GM12875 (cell line): ENCODE measurements around the gene CCNY.

Experiments
- H3K4me3 ChIP-seq: one replicate; pipeline ENCODE4 v1.5.1; 2011; ENCODE audit warnings: low read depth, low read length, control low read depth
- TF ChIP-seq, protein P1 (sequence below): IDR thresholded peaks from 2 replicates; pipeline ENCODE4 v1.5.1; 2011; ENCODE audit warnings: low read depth, mild to moderate bottlenecking, control low read depth, inconsistent platforms, low read length, moderate library complexity, borderline replicate concordance; ENCODE audit not compliant: insufficient read depth

The CCNY gene

DNA sequence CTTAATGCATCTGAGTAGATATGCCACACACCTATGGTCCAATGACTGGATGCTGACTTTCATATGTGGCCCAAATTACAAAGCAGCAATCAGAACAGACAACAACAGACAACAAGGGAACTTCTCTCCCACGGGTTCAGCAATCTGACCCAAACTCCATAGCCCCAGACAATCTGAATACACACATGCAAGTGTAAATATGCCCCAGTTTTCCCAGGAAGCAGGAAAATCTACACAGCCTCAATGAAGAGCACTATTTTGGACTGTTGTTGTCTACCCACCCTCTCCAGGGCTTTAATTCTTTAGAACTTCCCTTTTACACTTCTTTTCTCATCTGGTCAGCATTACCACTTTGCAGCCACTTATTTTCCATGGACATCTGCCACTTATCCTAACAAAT, 2.0 kb upstream of the CCNY start:
- no peak overlapping the region for H3K4me3 ChIP-seq
- TF ChIP-seq, protein P1, sequence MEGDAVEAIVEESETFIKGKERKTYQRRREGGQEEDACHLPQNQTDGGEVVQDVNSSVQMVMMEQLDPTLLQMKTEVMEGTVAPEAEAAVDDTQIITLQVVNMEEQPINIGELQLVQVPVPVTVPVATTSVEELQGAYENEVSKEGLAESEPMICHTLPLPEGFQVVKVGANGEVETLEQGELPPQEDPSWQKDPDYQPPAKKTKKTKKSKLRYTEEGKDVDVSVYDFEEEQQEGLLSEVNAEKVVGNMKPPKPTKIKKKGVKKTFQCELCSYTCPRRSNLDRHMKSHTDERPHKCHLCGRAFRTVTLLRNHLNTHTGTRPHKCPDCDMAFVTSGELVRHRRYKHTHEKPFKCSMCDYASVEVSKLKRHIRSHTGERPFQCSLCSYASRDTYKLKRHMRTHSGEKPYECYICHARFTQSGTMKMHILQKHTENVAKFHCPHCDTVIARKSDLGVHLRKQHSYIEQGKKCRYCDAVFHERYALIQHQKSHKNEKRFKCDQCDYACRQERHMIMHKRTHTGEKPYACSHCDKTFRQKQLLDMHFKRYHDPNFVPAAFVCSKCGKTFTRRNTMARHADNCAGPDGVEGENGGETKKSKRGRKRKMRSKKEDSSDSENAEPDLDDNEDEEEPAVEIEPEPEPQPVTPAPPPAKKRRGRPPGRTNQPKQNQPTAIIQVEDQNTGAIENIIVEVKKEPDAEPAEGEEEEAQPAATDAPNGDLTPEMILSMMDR, result no peak

DNA sequence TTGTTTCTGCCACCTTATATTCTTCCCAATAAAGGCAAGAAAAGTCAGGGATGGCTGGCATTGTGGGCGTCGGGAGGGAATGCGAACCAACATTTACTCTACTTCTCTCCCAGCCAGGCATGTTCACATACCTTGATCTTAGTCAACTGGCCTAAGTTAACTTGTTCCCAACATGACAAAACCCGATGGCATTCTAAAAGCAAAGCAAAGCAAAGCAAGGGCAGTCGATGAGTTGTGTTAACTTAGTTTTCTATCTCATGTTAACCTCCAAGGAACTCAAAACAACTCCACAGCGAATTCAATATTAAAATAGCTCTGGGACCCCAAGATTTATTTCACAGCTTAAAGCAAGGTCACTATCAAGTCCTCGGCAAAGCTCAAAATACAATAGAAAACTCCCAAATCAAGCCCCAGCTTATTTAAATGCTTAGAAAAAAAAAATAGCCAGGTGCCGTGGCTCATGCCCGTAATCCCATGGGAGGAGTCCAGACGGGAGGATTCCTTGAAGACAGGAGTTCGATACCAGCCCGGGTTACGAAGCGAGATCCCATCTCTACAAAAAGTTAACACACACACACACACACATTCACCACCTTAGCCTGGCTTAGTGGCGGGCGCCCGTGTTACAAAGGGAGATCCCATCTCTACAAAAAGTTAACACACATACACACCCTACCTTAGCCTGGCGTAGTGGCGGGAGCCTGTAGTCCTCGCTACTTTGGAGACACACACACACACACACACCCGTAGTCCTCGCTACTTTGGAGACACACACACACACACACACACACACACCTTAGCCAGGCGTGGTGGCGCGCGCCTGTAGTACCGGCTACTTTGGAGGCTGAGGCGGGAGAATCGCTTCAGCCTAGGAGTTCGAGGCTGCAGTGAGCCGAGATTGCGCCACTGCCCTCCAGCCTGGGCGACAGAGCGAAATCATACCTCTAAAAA, 901 bp upstream of the CCNY start:
- TF ChIP-seq, protein P1, result no peak
- H3K4me3 ChIP-seq, result peak overlapping the region; percentile 92

DNA sequence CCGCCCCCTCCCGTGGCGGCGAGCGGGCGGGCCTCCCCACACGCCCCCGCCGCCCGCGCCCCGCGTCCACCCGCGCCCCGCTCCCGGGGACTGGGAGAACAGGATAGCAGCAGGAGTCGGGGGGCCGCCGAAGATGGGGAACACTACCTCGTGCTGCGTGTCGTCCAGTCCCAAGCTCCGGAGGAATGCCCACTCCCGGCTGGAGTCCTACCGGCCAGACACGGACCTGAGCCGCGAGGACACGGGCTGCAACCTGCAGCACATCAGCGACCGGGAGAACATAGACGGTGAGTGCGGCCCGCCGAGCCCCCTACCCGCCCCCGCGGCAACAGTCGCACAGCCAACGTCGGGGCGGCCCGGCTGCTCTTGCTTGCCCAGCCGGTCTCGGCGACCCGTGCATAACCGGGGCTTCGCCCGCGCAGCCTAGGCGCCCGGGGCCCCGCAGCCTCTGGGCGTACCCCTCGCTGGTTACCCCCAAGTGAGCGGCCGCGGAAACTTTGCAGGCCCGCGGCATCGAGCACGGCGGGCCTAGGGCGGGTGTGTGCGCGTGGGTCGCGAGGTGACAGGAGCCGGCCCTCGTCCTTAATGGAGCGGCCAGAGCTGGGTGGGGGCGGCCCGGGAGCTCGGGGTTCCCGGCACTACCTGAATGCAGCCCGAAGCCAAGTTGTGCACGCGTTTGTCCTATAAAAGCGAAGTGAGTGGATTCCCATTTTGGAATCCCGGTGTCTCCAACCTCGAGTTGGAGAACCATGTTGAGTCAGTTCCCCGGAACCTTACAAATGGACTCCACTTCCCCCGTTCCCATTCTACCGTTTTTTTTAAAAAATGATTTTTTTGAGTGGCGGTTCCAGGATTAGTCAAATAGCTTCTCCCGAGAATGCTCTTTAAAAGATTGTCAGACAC, 863 bp downstream of the CCNY start:
- TF ChIP-seq, protein P1, result no peak
- peak overlapping the region; percentile 92 for H3K4me3 ChIP-seq

DNA sequence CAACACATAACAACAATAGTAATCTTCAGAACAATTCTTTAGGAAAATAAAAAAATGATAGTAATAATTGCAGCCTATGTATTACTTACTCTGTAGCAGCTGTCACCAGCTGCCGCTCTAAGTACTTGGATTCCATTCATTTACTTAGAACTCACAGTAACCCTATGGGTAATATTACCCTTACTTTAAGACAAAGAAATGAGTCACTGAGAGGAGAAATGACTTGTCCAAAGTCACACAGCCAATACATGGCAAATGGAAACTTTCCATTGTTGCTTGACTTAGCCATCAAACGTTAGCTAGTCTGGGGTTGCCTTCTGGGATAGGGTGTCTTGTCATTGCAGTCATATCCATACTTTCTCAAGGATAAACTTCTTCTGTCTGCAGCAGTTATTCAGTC, 3.6 kb downstream of the CCNY start:
- TF ChIP-seq, protein P1, result no peak
- no peak overlapping the region for H3K4me3 ChIP-seq

DNA sequence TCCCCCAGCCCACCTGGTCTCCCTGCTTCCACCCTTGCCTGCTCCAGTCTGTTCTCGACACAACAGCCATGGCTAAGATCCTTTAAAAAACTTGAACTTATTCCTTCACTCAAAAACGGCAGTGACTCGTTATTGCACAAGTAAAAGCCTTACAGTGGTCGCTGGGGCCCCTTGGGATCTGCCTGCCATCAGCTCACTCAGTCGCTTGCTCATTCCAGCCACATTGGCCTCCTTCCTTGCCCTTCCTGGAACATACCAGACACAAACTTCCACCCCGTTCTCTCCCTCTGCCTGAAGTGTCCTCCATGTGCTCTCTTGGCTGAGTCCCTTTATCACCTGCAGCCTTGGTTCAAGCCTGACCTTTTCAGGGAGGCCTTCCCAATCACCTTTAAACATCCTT, 4.7 kb downstream of the CCNY start:
- H3K4me3 ChIP-seq, result no peak overlapping the region
- TF ChIP-seq, protein P1, result no peak

DNA sequence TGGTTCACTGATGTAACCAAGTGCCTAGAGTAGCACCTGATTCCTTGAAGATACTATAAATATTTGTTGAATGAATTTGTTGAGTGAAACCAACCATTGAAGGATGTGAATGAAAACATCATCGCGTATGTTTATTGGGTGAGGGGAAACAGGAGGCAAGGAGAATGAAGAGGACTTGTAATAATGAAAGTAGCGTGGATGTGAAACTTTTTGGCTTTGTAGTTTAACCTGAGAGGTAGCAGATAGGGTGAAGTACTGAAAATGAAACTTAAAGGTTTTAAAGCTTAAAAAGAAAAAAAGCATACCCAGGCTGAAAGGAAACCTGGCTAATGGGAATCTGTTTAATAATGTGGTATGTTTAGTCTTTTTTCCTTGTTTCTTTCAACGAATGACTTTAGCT, 5.2 kb downstream of the CCNY start:
- TF ChIP-seq, protein P1, result no peak
- no peak overlapping the region for H3K4me3 ChIP-seq
